PC-3 (cell line): ENCODE measurements around the gene CEBPE.

ENCODE experiments used
- EZH2phosphoT487 ChIP-seq: fragments of 300-600 bp; sonication (generic); IDR thresholded peaks from 2 replicates; pipeline ENCODE4 v1.6.1; 2018; ENCODE audit warnings: mild to moderate bottlenecking, antibody characterized with exemption, low read length, borderline replicate concordance
- TF ChIP-seq, protein P1 (sequence below): fragments of 300-600 bp; sonication (generic); conservative IDR thresholded peaks from 2 replicates; pipeline ENCODE4 v1.5.1; 2017; ENCODE audit warnings: antibody characterized with exemption, low read depth, mild to moderate bottlenecking, low read length

DNA sequence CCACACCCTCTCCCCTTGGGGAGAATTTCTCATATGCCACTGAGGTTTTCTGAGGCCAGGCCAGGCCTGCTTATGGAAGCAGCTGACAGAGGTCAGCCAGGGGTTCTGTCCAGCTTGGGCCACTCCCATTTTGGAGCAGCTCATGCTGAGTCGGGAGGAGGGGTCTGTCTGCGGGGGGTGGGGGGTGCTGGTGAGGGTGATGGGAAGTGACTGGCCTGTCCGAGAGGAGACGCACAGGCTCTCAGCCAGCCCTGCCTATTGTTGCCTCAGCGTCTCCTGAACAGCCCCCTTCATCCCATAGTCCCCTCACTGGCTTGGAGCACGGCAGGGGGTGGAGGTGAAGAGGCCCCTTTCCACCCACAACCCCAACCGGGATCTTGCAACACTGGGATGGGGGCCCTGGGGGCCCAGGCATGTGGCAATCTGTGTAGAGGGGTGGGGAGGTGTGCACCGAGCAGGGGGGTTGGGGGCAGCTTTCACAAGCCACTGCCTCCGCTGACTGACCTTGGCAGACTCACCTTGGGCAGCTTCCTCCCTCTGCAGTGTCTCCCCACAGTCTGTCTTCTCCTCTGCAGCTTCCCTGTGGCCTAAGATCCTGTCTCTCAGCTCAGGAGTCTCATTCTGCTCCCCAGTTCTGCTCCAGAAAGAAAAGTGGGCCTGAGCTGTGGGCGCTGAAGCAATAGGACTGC is 5.5 kb downstream of the CEBPE start:
- TF ChIP-seq, protein P1, sequence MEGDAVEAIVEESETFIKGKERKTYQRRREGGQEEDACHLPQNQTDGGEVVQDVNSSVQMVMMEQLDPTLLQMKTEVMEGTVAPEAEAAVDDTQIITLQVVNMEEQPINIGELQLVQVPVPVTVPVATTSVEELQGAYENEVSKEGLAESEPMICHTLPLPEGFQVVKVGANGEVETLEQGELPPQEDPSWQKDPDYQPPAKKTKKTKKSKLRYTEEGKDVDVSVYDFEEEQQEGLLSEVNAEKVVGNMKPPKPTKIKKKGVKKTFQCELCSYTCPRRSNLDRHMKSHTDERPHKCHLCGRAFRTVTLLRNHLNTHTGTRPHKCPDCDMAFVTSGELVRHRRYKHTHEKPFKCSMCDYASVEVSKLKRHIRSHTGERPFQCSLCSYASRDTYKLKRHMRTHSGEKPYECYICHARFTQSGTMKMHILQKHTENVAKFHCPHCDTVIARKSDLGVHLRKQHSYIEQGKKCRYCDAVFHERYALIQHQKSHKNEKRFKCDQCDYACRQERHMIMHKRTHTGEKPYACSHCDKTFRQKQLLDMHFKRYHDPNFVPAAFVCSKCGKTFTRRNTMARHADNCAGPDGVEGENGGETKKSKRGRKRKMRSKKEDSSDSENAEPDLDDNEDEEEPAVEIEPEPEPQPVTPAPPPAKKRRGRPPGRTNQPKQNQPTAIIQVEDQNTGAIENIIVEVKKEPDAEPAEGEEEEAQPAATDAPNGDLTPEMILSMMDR = no peak
- no peak for TF ChIP-seq EZH2phosphoT487
